ENCODE measurements around the gene ANKRD33B. TPM values are rescaled to one million over a fixed set of nuclear protein-coding genes. Genes with fewer than 3 reads are reported as not detected.
A peak's percentile ranks its signal among the peaks of the same experiment; 100 is the strongest.
"Not testable (repeated sequence)": the region's sequence is repeated elsewhere in the genome, so short reads cannot be mapped to it uniquely, and the experiment has no call there.

Gene ANKRD33B
- polyA plus RNA-seq, 1 experiment = 4.8 TPM

DNA sequence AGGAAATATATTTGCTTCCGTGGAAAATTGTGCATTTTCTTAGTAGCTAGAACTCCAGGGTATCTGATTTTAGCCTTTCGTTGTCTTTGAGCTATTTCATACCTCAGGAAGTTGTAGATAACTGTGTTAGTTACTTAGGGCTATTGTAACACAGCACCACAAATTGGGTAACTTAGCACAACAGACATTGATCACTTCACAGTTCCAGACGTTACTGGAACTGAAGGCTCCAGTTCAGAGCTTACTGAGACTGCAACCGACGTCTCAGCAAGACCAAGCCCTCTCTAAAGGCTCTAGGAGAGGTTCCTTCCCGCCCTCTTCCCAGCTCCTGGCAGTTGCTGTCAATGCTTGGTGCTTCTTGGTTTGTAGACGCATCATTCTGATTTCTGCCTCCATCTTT is 17.7 kb upstream of the ANKRD33B start:
- H3K27ac ChIP-seq (ENCODE audit: low read depth, low read length) = no peak overlapping the region
- no peaks in the 10 kb centered on the region for H3K27me3 ChIP-seq (ENCODE audit: control insufficient read depth, insufficient read depth, low read length)
- ChIA-PET CTCF (no interaction called here), POLR2A (no interaction called here)
- no peak for DNase-seq (ENCODE audit: low read depth, low spot score)
- H3K4me3 ChIP-seq (ENCODE audit: low read depth, low read length) = no peak overlapping the region
- no peak for TF ChIP-seq CTCF (IDR thresholded peaks at IDR 0.05; ENCODE audit: low read depth, low read length)
- peaks cover 4% of the 10 kb centered on the region; the same call in 1 of the 2 replicates for H3K9me3 ChIP-seq (ENCODE audit: control insufficient read depth, insufficient read depth, low read length)

DNA sequence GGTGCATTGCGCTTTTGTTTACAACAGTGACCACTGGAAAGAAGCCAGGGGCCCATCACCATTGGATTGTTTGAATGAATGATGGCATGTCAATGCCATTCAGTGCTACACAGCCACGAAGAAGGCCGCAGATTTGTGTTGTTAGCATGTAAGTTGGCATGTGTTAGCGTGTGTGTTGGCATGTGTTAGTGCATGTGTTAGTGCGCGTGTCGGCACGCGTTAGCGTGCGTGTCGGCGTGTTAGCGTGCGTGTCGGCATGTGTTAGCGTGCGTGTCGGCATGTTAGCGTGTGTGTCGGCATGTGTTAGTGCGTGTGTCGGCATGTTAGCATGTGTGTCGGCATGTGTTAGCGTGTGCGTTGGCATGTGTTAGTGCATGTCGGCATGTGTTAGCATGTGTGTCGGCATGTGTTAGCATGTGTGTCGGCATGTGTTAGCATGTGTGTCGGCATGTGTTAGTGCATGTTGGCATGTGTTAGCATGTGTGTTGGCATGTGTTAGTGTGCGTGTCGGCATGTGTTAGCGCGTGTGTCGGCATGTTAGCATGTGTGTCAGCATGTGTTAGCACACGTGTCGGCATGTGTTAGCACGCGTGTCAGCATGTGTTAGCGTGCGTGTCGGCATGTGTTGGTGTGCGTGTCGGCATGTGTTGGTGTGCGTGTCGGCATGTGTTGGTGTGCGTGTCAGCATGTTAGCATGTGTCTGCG is 15.3 kb upstream of the ANKRD33B start:
- DNase-seq (ENCODE audit: low read depth, low spot score) = no peak
- Histone ChIP-seq H3K9me3 (ENCODE audit: control insufficient read depth, insufficient read depth, low read length) (peaks cover 4% of the 10 kb centered on the region; the same call in 1 of the 2 replicates), H3K4me3 (ENCODE audit: low read depth, low read length) (no peak overlapping the region), H3K27me3 (ENCODE audit: control insufficient read depth, insufficient read depth, low read length) (no peaks in the 10 kb centered on the region), H3K27ac (ENCODE audit: low read depth, low read length) (no peak overlapping the region)
- POLR2A ChIA-PET = no interaction called here
- no peak for TF ChIP-seq CTCF (IDR thresholded peaks at IDR 0.05; ENCODE audit: low read depth, low read length)
- CTCF ChIA-PET = no interaction called here

DNA sequence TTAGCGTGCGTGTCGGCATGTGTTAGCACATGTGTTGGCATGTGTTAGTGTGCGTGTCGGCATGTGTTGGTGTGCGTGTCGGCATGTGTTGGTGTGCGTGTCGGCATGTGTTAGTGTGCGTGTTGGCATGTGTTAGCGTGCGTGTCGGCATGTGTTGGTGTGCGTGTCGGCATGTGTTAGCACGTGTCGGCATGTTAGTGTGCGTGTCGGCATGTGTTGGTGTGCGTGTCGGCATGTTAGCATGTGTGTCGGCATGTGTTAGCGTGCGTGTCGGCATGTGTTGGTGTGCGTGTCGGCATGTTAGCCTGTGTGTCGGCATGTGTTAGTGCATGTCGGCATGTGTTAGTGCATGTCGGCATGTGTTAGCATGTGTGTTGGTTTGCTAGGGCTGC is 14.8 kb upstream of the ANKRD33B start:
- H3K9me3 ChIP-seq (ENCODE audit: control insufficient read depth, insufficient read depth, low read length); H3K27ac ChIP-seq (ENCODE audit: low read depth, low read length); H3K4me3 ChIP-seq (ENCODE audit: low read depth, low read length); DNase-seq (ENCODE audit: low read depth, low spot score); CTCF ChIA-PET; H3K27me3 ChIP-seq (ENCODE audit: control insufficient read depth, insufficient read depth, low read length); POLR2A ChIA-PET: not testable (repeated sequence)

GRCh38 chr5:10550222-10550995 is 13.5 kb upstream of the ANKRD33B start:
- H3K27me3 ChIP-seq (ENCODE audit: control insufficient read depth, insufficient read depth, low read length) = no peaks in the 10 kb centered on the region
- TF ChIP-seq CTCF (IDR thresholded peaks at IDR 0.05; ENCODE audit: low read depth, low read length) = no peak
- no peak for DNase-seq (ENCODE audit: low read depth, low spot score)
- H3K9me3 ChIP-seq (ENCODE audit: control insufficient read depth, insufficient read depth, low read length) = peaks cover 4% of the 10 kb centered on the region; the same call in 1 of the 2 replicates
- CTCF ChIA-PET = interaction anchor here (1.4 kb wide), 1 partner anchor 47 kb away, joined by 3 read pairs; no protein-coding TSS in a partner anchor
- POLR2A ChIA-PET = interaction anchor here (0.7 to 1.8 kb wide), 8 partner anchors 14 to 96 kb away, joined by 3 to 12 read pairs (median 6); partner anchors contain the start of gene ANKRD33B
- peak overlapping the region; percentile 91 for H3K27ac ChIP-seq (ENCODE audit: low read depth, low read length)
- H3K4me3 ChIP-seq (ENCODE audit: low read depth, low read length) = no peak overlapping the region

DNA sequence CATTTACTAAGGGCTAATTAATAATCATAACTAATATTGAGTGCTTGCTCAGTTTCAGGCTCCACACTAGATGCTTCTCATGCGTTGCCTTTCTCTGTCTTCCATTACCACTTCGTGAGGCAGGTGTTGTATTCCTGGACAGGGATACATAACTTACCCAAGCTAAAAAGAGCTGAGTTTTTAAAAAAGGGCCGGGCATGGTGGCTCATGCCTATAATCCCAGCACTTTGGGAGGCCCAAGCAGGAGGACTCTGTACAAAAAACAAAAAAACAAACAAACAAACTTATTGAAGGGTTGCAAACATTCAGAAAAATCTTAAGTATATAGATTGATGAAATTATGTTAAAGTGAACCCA is 12.1 kb upstream of the ANKRD33B start:
- no peak for TF ChIP-seq CTCF (IDR thresholded peaks at IDR 0.05; ENCODE audit: low read depth, low read length)
- Histone ChIP-seq H3K9me3 (ENCODE audit: control insufficient read depth, insufficient read depth, low read length) (peaks cover 4% of the 10 kb centered on the region; the same call in 1 of the 2 replicates), H3K27me3 (ENCODE audit: control insufficient read depth, insufficient read depth, low read length) (no peaks in the 10 kb centered on the region), H3K27ac (ENCODE audit: low read depth, low read length) (peak overlapping the region; percentile 98), H3K4me3 (ENCODE audit: low read depth, low read length) (no peak overlapping the region)
- DNase-seq (ENCODE audit: low read depth, low spot score) = no peak
- ChIA-PET CTCF (interaction anchor here (0.7 to 2.8 kb wide), 3 partner anchors 10 to 99 kb away, joined by 4 to 8 read pairs (median 5); no protein-coding TSS in a partner anchor), POLR2A (interaction anchor here (0.9 to 1.8 kb wide), 11 partner anchors 9 to 76 kb away, joined by 3 to 12 read pairs (median 4); partner anchors contain the start of gene ANKRD33B)

All from AG04450 (cell line).